Spleen (tissue), 7 donors: ENCODE measurements around the gene TRIML1.

Source experiments
- CTCF ChIP-seq, 11 experiments: fragments of 200-600 bp in 7 of 11; fragments of 450-650 bp in 4 of 11; sonication (generic) in 4 of 11; IDR thresholded peaks in 8 of 11; conservative IDR thresholded peaks in 3 of 11; 1 replicate in 7 of 11; 2 replicates in 4 of 11; pipeline versions ENCODE4 v1.4.0 to v1.8.0; 2016 to 2021; ENCODE audit warnings: antibody characterized with exemption in 11 of 11, inconsistent platforms in 4 of 11, mild to moderate bottlenecking in 1 of 11
- POLR2A ChIP-seq, 3 donors: fragments of 450-650 bp; IDR thresholded peaks; one replicate each; pipeline ENCODE4 v1.5.1; 2017; ENCODE audit warnings: antibody characterized with exemption in 3 of 3, mild to moderate bottlenecking in 1 of 3
- POLR2AphosphoS5 ChIP-seq, 3 donors: sonication (generic); formaldehyde crosslinking; IDR thresholded peaks; one replicate each; pipeline ENCODE4 v1.5.1; 2017; ENCODE audit warnings: antibody characterized with exemption in 3 of 3
- donor health status: DM: no; HTN: no; CAD: no; lungs with moderate emphysema.
- donor health status: DM: no; HTN: no; CAD: no.
- donor health status: DM: no; HTN: no; CAD: no.

DNA sequence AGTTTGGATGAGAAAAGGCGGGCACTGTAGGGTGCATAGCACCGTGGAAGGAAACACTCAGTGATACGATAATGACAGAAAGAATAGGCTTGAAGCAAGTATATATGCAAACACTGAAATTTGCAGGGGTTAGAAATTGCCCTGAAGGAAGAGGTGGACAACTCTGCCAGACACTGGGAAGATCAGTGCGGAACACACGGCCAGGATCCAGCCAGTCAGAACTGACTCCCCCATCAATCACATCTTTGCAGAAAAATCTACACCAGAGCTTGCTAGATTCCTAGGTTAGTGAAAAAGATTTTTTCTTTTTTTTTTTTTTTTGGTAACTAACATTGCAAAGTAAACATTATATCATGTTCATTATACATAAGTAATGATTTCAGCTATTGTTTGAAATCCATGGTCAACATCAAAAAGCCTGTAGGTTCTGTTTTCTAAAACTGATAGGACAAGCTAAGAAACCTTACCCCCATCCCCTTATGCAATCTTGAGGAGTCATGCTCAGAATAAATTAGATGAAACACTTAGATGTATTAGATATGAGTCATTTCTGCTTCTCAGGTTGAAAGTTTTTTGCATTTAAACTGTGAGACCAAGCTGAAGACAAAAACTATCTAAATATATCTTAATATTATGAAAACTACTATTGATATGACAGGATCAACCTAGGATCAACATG lies 38.9 kb downstream of the TRIML1 start:
- no peak for TF ChIP-seq CTCF (IDR thresholded peaks at IDR 0.05 in 8 of 11, conservative IDR thresholded peaks at IDR 0.05 in 3 of 11)
- no peak for TF ChIP-seq POLR2A (IDR thresholded peaks at IDR 0.05)
- no peak for TF ChIP-seq POLR2AphosphoS5 (IDR thresholded peaks at IDR 0.05)
